Renal cortical epithelial cell (primary cell): ENCODE results near the gene CPM. TPM values are rescaled to one million over a fixed set of nuclear protein-coding genes. Genes with fewer than 3 reads are reported as not detected.
"Not testable (repeated sequence)": the region's sequence is repeated elsewhere in the genome, so short reads cannot be mapped to it uniquely, and the experiment has no call there.

Source experiments
- DNase-seq: peaks from one replicate; pipeline ENCODE4 v3.0.0-alpha.2; 2011; ENCODE audit warnings: low read depth
- total RNA-seq: library from RNA; depleted of rRNA; stranded (reverse); fragments of >200 nt; gene quantifications from 2 replicates; pipeline ENCODE4 v1.2.3, GENCODE V29; 2014

The CPM gene
- total RNA-seq, 1 donor from 2014 or later, result 219 TPM

DNA sequence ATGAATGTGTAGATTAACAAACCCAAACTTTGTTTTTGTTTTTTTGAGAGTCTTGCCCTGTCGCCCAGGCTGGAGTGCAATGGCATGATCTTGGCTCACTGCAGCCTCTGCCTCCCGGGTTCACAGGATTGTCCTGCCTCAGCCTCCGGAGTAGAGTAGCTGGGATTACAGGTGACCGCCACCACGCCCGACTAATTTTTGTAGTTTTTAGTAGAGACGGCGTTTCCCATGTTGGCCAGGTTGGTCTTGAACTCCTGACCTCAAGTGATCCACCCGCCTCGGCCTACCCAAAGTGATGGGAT is 125.7 kb downstream of the CPM start:
- not testable (repeated sequence) for DNase-seq

DNA sequence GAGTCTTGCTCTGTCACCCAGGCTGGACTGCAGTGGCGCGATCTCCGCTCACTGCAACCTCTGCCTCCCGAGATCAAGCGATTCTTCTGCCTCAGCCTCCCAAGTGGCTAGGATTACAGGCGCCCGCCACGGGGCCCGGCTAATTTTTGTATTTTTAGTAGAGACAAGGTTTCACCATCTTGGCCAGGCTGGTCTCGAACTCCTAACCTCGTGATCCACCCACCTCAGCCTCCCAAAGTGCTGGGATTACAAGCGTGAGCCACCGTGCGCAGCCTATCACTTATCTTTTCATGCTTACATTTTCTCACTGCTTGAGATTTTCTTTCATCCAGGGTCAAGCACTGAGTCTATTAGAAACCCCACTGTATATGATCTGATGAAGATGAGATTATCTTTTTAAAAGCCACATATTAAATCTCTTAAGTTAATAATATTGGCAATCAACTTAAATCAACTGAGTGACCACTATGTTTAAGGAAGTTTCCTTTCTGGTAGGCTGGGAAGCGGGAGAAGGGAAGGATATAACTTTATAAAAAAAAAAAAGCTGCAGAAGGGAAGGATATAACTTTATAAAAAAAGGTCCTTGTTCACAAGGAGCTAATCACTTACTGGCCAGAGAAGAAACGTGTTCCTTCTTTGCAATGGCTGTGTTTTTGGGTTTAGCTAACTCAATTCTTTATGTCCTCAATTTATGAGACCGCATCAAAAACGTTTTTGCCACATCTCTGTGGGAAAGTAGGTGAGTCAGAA is 126.3 kb downstream of the CPM start:
- no peak for DNase-seq

DNA sequence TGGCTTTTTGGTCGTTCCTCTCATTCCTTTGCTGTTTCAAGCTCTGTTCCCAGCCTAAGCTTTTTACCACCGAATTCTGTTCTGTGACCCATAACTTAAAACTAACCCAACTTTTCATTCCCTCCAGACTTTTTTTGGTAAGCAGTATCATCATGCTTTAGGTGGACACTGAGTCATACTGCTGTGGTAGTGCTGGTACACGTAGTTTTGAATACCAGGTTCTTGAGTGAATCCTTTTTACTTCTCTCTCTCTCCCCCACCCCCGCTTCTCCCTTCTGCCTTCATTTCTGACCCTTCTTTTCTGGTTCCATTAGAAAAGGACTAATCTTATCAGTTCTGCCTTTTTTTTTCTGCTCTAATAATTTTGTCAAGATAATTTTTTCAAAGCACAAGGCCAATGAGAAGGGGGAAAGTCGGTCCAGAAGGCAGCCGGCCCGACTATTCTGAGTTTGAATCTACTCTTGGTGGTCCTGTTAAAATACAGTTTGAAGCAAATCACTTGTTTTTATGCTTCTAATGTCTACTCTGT is 127.3 kb downstream of the CPM start:
- no peak for DNase-seq

DNA sequence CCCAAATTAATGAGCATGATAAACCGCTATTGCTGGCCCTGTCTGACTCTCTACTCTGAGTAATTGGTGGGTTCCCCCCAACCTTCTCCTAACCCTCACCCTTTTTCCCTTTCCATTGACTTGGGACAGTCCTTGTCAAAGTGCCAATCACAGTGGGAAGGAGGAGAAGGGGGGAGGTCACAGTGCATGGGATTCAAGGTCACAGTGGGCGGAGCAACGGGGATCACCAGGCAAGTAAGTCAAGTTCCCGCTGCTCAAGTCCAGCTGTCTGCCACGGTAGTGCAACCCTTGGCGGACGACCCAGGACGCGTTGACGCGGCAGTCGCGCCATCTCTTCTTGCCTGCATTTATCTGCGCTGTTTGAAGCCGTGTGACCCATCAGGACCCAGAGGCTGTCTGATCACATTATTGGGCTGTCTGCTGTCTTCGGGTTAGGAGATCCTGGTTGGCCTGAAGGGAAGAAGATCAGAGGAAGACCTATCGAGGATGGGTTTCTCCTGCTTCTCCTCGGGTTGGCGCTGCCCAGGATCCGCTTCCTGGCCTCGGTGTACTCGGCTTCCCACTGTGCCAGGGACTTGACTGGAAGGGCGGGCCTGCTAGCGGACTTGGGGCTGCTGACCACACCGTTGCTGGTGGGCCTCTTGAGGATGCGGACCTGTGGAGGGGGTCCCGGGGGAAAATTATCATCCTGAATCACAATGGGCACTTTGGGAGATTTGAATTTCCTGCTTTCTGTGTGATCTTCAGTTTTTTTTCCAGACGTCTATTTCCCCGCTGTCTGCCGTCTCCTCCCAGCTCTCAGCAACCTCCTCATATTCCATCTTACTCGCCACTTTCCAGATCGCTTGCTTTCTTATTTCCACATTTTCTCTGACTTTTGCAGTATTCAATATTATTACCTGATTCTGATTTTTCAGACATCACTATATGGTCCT is 128.0 kb downstream of the CPM start:
- DNase-seq, result no peak

DNA sequence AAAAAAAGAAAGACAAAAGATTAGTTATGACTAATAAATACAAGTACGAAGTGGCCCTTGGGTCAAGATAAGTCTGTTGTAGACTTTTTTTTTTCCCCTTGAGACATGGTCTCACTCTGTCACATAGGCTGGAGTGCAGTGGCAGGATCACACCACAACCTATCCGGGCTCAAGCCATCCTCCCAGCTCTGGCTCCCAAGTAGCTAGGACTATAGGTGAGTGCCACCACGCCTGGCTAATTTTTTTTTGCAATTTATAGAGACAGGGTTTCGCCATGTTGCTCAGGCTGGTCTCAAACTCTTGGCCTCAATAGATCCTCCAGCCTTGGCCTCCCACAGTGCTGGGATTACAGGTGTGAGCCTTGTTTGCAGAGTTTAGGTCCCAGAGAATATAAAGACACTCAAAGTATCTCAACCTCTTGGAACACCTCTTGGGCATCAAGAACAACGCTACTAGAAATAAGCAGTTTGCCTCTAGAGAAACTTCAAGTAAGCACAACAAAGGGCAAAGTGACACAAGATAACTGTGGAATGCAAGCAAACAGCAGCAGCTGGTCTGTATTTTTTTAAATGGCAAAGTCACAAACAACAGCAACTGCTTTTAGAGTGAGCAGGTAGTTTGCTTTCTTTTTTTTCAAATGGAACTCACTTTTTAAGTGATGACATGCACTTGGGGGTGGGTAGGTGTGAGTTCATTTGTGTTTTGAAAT is 128.9 kb downstream of the CPM start:
- DNase-seq, result no peak

DNA sequence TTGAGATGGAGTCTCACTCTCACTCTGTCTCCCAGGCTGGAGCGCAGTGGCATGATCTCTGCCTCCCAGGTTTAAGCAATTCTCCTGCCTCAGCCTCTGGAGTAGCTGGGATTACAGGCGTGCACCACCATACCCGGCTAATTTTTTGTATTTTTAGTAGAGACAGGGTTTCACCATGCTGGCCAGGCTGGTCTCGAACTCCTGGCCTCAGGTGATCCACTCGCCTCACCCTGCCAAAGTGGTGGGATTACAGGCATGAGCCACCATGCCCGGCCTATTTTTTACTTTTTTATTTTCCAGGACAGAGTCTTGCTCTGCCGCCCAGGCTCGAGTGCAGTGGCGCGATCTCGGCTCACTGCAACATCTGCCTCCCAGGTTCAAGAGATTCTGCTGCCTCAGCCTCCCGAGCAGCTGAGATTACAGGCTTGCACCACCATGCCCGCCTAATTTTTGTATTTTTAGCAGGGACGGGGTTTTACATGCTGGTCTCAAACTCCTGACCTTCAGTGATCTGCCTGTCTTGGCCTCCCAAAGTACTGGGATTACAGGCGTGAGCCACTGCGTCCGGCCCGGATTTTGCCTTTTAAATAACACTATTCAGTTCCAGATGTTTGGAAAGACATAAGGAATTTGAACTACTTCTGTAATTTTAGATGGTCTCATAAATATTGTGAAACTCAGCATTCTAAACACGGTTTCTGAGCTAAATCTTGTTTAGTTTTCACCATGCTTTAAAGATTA is 129.9 kb downstream of the CPM start:
- not testable (repeated sequence) for DNase-seq

DNA sequence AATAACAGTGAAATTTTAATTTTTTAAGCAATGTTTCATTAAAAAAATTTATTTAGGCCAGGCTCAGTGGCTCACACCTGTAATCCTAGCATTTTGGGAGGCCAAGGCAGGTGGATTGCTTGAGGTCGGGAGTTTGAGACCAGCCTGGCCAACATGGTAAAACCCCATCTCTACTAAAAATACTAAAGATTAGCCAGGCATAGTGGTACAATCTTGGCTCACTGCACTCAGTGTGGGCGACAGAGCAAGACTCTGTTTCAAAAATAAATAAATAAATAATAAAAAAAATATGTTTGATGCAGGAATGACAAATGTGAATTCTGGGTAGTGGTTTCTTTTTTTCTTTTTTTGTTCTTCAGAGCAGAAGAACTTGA is 130.6 kb downstream of the CPM start:
- DNase-seq, result not testable (repeated sequence)

Other genes starting within 250 kb of the CPM start
- 46.8 and 90.3 TPM in 2 replicates for gene NUP107, start 246.2 kb downstream of the CPM start, total RNA-seq
- 4.5 and 7.0 TPM in 2 replicates for gene SLC35E3, start 187.0 kb downstream of the CPM start, total RNA-seq
- 207 and 400 TPM in 2 replicates for gene MDM2, start 125.0 kb downstream of the CPM start, total RNA-seq